NOMO-1 treated with dmso at 0.1 percent for 144 hours (cell line): ENCODE measurements around the gene RAB15.

Experiments
- DNase-seq: peaks from one replicate; lab custom pipeline; 2025; ENCODE audit not compliant: unreplicated experiment; lab: John Stamatoyannopoulos, UW

RAB15 gene

DNA sequence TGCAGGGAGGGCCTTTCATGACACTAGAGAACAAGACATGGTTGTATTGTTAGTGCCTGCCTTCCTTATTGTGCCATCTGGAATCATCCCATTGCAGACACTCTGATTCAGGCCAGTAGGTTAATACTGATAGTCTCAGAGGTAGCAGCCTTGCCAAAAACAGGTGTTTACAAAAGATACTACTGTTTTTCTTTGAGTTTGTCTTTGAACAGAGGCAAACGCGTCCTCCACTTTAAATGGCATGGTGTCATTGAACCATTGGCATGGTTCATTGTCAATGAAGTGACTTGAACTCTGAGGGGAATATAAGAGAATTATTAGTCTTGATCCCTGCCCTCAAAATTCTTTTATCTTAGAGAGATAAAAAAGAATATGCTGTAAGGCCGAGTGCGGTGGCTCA, 18.8 kb upstream of the RAB15 start:
- DNase-seq = no peak

DNA sequence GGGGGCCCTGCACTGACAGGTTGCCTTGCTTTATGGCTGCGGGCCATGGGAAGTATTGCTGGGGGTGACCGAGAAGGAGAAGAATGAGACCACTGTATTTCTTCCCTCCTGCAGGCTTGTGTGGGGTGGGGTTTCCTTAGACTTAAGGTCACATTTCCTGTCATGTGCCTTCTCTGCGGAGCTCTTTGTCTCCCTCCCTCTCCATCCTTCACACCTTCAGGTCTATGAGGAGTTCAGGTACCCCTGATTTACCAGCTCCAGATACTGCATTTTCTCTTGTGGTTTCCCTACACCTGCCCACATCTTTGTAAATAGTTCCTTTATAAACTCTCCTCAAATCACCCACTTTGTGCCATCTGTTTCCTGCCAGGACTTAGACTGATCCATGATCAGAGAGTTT, 18.2 kb upstream of the RAB15 start:
- no peak for DNase-seq

DNA sequence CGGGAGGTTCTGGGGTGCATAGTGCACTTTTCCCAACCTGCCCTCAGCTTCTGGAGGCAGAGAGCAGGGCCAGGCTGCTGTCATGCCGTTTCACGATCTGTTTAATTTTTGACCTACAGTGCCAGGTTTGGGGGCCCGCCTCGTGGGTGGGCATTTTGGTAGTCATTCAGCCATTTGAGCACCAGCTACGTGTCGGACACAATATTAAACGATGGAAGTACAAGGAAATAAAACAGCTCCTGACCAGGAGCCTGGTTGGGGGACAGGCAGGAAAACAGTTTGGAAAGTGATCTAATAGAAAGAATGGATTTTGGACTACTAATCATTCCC, 15.3 kb upstream of the RAB15 start:
- no peak for DNase-seq

DNA sequence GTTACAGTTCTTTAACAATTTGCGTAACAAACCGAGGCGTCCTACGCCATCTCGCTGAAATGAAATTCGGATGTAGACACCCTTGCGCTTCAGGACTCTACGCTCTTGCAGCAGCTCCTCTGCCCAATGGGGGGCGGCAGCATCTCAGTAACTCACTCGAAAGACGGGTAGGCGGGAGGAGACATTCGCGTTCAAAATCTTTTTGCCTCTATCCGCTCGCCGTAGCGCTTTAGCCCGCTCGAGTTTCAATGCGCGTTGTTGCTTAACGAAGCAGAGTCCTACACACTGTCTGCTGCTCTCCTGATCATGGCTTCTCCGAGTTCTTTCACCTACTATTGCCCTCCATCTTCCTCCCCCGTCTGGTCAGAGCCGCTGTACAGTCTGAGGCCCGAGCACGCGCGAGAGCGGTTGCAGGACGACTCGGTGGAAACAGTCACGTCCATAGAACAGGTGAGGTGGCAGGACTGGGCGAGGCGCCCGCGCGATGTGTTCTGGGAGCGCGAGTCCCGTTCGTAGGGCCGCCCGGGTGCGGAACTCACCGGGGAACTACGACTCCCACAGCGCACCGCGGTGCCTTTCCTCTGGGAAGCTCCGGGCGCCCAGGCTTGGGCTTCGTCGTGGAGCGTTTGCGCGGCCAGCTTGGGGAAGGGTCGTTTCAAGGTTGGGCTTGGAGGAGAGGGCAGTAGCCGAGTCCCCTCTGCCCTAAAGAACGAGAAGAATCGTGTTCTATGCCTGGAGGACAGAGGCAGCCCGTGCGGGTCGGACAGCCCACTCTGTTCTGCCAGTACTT, 14.7 kb upstream of the RAB15 start, which contains the start of gene FNTB:
TSS of gene FNTB (plus strand) at position 248 of the 790 bp plus-strand sequence. CDS start at position 307, 59 bp downstream.
- DNase-seq = peak; percentile 98

DNA sequence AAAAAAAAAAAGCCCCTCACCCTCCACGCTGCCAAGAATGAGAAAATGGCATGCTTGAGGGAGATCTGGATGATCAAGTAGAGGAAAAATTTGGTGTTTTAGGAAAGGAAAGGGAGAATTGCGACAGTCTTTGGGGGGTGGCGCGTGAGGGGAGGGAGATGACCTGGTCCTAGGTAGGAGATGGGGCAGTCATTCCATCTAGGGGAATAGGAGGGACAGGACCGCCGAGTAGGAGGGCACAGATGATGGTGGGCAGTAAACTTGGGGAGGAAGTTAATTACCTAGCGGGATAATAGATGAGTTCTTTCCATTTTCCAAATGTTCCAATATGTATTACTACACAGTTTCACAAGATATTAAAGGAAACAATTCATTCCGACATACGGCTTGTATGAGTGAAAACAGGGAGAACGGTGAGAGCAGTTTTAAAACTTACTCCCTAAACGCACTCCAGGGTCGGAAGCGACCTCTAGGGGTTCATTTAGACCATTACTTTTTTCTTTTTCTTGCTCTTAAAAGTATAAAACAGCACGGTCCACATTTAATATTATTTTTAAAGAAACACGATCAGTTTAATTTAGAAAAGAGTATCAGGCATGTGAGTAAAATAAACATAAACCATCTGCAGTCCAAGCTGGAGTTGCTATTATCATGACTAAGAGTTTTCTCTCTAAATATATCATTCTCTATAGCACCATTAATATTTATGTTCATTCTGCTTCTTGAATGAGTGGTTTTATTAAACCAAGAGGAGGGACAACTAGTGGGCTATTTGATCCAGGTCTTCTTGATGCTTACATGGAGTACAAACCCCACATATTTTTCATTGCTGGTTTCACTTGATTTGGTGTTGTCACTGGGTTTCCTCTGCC, 11.5 kb upstream of the RAB15 start:
- DNase-seq = no peak

DNA sequence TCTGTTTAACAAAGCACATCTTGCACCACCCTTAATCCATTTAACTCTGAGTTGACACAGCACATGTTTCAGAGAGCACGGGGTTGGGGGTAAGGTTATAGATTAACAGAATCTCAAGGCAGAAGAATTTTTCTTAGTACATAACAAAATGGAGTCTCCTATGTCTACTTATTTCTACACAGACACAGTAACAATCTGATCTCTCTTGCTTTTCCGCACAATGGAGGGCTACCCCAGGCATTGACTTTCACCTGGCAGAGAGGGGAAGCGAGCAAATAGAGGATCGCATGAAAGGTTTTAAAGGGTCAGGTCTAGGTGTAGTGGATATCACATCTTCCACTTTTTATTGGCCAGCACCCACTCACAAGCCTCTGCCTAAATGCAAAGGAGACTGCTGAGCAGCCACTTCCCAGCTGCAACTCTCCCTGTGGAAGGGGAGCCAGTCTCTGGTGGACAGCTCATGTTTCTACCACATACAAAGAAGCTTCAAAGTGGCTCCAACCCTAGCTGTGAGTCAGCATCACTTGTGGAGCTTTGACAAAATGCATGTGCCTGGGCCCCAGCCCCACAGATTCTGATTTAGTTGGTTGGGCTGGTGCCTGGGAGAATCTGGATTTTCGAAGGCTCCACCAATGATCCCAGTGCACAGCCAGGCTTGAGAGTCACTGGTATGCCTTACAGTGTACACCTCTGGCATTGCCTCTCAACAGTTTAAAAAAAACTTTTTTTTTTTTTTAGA, 7.4 kb upstream of the RAB15 start:
- DNase-seq = no peak

DNA sequence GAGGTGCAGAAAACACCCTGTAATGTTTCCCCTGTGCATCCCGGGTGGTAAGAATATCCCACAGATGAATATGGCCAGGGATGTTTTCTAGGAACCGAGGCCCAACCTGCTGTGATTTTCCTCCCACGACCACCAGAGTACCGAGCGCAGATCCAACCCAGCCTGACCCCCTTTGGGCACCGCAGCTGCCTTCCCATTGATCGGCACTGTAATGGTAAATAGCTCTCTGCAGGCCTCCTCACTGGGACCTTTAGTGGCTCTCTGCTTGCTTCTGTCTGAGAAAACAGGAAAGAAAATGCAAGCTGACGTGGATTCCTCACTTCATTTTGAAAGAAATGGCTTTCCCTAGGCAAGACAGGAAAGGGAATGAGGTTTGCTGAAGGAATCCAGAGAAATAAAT, 2.4 kb upstream of the RAB15 start:
- DNase-seq = no peak

DNA sequence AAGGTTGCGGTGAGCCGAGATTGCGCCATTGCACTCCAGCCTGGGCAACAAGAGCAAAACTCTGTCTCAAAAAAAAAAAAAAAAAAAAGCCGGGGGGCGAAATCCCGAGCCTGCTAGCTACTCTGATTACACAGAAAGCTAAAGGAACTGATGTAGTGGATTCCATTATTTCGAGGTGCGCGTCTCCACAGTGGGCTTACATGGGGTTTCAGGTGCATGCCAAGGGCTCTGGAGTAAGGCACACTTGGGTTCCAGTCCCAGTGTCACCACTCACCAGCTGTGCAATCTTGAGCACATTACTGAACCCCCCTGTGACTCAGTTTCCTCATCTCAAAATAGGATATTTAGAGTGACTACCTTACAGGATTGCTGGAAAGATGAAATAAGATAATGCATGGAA, 1.7 kb upstream of the RAB15 start:
- DNase-seq = no peak

DNA sequence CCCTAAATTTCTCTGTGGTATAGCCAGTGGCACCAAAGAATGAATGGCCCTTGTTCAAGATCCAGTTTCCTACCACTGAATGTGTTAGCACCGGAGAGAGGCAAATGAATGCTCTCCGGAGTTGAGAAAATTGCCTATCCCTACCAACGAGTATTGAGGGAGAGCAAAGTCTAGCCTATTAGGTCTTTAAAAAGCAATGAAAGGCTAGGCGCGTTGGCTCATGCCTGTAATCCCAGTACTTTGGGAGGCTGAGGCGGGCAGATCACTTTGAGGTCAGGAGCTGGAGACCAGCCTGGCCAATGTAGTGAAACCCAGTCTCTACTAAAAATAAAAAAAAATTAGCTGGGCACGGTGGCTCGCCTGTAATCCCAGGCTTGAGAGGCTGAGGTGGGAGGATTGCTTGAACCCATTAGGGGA, 898 bp upstream of the RAB15 start:
- no peak for DNase-seq

DNA sequence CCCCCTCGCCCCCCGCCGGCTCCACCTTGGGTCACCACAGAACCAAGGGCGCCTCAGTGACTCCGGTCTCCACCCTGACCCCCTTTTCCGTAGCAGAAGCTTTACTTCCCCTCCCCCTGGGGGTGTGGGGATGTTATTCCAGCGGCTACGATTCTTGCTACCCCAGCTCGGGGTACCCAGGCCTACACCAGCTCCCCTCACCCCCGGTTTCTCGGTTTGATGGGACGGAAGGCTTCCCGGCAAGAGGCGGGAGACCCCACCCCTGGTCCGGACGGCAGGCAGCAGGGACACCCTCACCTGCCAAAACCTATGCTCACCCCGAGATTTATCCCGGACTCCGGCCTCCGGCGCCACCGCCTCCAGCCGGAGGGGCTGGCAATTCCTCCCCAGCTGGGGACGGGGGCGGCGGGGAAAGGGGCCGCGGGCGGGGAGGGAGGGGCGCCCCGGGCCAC, 619 bp downstream of the RAB15 start:
- no peak for DNase-seq

DNA sequence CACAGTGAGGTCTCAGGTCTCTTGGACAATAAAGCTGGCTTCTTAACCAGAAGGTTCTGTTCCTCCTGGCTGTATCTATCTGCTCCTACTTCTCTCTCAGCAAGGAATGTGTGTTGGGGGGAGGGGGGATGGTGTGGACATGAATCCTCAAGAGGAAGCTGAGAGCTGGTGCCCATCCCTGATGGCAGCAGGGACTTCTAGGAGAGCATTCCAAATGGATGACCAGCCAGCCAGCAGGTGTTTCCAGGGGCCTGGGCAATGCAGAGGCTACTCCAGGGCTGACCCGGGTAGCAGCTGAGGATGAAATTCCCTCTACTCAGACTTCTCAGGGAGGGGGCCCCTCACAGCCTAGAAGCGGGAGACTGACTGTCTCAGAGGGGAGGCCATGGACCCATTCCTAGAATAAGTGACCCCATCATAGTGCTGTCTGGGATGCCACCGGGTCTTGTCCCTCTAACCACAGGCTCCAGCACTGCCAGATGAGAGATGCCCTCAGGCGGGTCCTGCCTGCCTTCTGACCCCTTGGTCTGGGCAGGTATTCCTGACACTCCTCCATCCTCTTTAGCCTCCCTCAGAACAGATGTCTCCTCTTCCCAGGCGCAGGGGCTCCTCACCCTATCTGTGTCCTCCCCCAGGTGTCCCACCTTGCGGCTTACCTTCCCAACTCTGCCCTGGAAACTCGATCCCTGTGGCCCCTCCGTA, 1.2 kb downstream of the RAB15 start:
- DNase-seq = no peak

DNA sequence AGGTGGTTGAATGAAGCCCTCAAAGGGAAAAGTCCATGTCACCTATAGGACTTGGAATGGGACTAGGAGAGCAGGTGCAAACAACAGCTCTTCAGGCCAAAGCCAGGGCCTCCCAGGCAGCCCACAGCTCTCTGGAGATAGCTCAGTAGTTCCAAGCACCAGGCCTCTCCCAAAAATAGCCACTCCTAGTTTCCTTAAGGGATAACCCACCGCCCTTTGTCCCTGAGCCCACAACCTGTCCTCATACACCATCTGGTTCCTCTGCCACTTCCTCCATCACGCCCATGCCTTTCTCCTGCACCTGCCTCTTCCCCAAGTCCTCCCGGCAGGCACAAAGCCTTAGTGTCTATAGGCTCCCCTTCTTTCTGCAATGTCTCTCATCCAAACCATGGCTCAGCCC, 2.1 kb downstream of the RAB15 start:
- DNase-seq = no peak

DNA sequence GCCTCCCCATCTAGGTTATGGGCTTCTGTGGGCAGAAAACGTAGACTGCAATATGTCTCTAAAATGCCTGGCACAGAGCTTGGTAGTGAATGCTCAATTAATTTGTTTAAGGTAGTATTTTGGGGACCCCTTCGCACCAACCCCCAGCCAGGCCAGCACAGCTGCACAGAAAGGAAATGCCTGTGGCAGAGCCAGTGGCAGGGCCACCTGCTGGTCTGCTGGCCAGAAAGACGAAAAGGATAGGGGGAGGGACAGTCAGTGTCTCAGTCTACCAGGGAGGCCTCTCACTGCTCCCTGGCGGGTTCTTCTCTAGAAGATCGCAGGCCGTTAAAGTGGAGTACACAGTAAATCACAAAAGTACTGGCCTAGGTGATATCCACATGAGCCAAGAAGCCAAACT, 3.5 kb downstream of the RAB15 start:
- DNase-seq = no peak

DNA sequence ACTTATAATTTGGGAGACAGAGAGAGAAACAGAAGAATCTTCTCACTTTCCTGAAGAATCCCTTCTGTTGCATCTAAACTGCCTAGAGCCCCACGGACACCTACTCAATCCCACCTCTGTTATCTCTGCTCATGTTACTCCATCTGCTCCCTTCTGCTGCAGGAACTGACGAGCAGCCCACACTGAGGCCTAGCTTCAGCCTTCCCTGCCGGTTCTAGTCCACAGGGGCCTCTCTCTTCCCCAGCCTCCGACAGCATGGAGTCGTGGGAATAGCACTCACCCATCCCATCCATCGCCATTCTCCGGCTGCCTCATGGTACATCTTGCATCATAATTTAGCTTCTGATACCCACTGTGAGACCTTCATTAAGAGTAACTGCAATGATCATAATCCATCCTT, 4.0 kb downstream of the RAB15 start:
- DNase-seq = no peak

DNA sequence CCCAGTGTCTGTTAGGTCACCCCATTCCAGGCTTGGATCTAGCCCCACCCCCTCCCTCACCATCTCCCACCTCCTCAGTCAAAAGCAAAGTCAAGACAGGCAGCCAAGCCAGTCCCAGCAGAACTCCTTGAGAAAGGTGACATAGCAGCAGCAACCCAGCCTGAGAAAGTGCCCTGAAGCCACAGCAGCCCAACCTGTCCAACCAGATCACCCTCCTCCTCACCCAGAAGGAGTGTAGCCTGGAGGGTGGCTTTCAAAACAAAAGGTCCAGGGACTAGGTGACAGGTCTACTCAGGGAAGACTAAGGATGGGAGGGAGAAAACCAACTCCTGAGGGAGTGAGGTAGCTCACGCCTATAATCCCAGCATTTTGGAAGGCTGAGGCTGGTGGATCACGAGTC, 5.2 kb downstream of the RAB15 start:
- no peak for DNase-seq

DNA sequence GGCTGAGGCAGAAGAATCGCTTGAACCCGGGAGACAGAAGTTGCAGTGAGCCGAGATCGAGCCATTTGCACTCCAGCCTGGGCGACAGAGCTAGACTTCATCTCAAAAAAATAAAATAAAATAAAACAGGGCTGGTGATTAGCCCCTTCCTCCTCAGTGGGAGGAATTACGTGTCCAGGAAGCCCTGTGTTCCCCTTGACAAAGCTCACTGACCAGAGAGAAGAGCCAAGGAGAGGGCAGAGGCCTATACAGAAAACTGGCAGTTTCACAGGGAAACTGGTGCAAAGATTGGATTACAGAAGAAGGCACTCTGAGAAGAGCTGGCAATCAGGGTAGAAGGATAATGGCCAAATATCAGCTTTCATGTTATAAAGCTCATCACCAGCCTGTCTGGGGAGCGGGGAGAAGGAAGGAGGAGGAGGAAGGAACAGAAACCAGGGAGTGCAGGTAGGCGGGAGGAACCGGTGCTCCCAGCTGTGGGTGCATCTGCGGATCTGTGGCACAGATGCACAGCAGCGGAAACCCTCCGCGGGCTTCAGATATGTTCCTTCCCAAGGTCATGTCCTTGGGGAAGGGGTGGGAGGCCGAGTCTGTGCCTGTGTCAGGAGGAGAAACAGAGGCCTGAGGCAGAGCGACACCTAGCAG, 6.7 kb downstream of the RAB15 start:
- no peak for DNase-seq

DNA sequence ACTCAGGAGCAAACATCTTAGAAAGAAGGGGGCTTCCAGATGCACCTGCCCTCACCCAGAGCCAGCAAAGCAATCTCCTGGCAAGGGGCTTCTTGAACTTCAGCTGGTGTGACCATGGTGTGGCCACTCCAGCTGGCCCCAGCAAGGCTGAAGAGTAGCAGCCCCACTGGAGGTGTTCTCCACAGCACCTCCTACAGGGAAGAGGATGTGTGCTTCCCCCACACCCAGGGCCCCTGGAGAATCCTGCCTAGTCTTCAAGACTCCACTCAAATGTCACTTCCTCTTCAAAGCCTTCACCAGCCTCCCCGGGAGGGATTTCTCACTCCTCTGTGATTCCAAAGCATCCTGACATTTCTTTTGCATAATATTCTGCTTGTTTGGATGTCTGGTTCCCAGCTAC, 8.5 kb downstream of the RAB15 start:
- DNase-seq = no peak

DNA sequence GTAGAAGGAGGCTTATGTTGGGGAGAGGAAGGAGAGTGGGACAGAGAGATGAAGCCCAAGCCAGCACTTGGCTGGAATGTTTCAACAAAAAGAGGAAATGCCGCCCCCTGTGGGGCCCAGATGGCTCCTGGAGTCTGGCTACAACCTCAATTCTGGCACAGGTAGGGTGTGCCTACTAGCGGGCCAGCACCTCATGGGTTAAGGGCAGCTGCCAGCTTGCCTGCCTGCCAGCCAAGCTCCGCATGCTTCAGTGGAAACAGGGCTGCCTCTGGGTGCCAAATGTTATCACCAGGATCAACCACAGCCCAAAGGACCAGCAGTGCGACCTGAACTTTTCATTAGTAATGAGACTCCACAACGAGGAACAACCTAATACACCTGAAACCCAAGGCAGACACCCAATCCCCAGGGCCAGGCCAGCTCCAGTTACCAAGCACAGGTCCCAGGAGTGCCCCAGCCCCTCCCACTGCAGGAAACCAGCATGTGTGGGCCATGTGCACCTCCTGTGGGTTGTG, 11.3 kb downstream of the RAB15 start:
- no peak for DNase-seq

DNA sequence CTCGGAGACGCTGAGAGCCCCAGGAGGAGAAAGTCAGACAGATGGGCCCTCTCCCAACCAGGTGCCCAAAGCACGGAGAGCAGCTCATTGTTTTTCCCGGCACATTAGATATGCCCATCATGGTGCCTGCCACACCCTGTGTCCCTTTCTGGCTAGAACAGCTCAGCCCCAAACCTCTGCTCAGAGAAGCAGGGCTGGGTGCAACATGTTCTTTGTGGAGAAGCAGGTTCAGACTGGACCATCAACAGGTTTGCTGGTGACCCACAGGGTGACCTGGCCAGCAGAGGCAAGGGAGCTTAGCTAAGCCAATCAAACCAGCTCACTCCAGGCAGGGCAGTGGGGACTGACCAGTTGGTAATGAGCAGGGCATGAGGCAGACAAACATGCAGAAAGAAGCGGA, 13.4 kb downstream of the RAB15 start:
- DNase-seq = no peak

DNA sequence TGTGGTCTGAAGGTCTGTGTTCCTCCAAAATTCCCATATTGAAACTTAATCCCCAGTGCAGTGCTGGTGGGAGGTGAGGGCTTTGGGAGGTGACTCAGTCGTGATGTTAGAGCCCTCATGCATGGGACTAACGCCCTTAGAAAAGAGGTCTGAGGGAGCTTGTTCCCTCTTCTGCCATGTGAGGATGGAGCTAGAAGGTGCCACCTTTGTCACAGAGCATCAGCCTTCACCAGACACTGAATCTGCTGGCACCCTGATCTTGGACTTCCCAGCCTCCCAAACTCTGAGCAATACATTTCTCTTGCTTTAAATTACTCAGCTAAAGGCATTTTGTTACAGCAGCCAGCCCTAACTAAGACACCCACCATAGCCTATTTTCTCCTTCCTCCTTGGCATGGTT, 13.9 kb downstream of the RAB15 start:
- DNase-seq = no peak
